C4-2B (cell line): ENCODE measurements around the gene MCOLN2.

Experiments
- H3K27ac ChIP-seq: fragments of 450-650 bp; 2 replicates; pipeline ENCODE4 v1.5.1; 2017
- CTCF ChIP-seq: fragments of 450-650 bp; conservative IDR thresholded peaks from 2 replicates; pipeline ENCODE4 v1.5.1; 2017; ENCODE audit warnings: mild to moderate bottlenecking
- ZFX ChIP-seq: fragments of 450-650 bp; IDR thresholded peaks from 2 replicates; pipeline ENCODE4 v1.6.1; 2017

Gene MCOLN2

GRCh38 chr1:84890566-84890965 is 106.3 kb downstream of the MCOLN2 start:
- TF ChIP-seq CTCF (no peak), ZFX (no peak)
- H3K27ac ChIP-seq = no peak overlapping the region

- TF ChIP-seq ZFX = no peak
- no peak for TF ChIP-seq CTCF
- H3K27ac ChIP-seq = no peak overlapping the region
Observed at GRCh38 chr1:84889437-84889836, 107.5 kb downstream of the MCOLN2 start.

GRCh38 chr1:84888753-84889152 is 108.2 kb downstream of the MCOLN2 start:
- TF ChIP-seq CTCF (no peak), ZFX (no peak)
- no peak overlapping the region for H3K27ac ChIP-seq

- no peak for TF ChIP-seq CTCF
- no peak for TF ChIP-seq ZFX
Observed at GRCh38 chr1:84887261-84887934, 109.5 kb downstream of the MCOLN2 start.

GRCh38 chr1:84885469-84885868 is 111.4 kb downstream of the MCOLN2 start:
- TF ChIP-seq CTCF = no peak
- TF ChIP-seq ZFX = no peak
- no peak overlapping the region for H3K27ac ChIP-seq

More at GRCh38 chr1:84887261-84887934, 109.5 kb downstream of the MCOLN2 start:
- no peak overlapping the region for H3K27ac ChIP-seq

GRCh38 chr1:84884671-84885389 is 112.1 kb downstream of the MCOLN2 start:
- peak; percentile 28 for TF ChIP-seq CTCF
- TF ChIP-seq ZFX = no peak

GRCh38 chr1:84883286-84883685 is 113.6 kb downstream of the MCOLN2 start:
- no peak overlapping the region for H3K27ac ChIP-seq
- TF ChIP-seq ZFX (no peak), CTCF (no peak)

More at GRCh38 chr1:84884671-84885389, 112.1 kb downstream of the MCOLN2 start:
- H3K27ac ChIP-seq = no peak overlapping the region
